Fibroblast of lung (primary cell): ENCODE results near the gene CEP41. TPM values are rescaled to one million over a fixed set of nuclear protein-coding genes. Genes with fewer than 3 reads are reported as not detected.
A peak's percentile ranks its signal among the peaks of the same experiment; 100 is the strongest.

Source experiments
- DNase-seq, 2 donors: peaks; one replicate each; pipeline versions ENCODE4 v3.0.0 to v3.0.0-alpha.2; 2010; ENCODE audit warnings: low read depth in 2 of 2
- H2AFZ ChIP-seq: 2 replicates; pipeline ENCODE4 v1.5.1; 2012; ENCODE audit warnings: low read length, control low read depth, inconsistent platforms
- H3K27ac ChIP-seq: 2 replicates; pipeline ENCODE4 v1.5.1; 2011; ENCODE audit warnings: low read length, control low read depth; ENCODE audit not compliant: insufficient read depth
- H3K27me3 ChIP-seq: 2 replicates; pipeline ENCODE4 v1.5.1; 2011; ENCODE audit warnings: mild to moderate bottlenecking, low read length; ENCODE audit not compliant: control insufficient read depth, insufficient read depth
- H3K36me3 ChIP-seq: 2 replicates; pipeline ENCODE4 v1.5.1; 2011; ENCODE audit warnings: low read length; ENCODE audit not compliant: control insufficient read depth, insufficient read depth
- H3K4me1 ChIP-seq: 2 replicates; pipeline ENCODE4 v1.5.1; 2011; ENCODE audit warnings: low read length; ENCODE audit not compliant: control insufficient read depth, insufficient read depth; ENCODE audit errors: extremely low read depth
- H3K4me2 ChIP-seq: 2 replicates; pipeline ENCODE4 v1.5.1; 2011; ENCODE audit warnings: low read length, control low read depth; ENCODE audit not compliant: insufficient read depth; ENCODE audit errors: extremely low read depth
- H3K4me3 ChIP-seq, 4 experiments: fragments of 200-600 bp in 1 of 4; sonication (generic) in 1 of 4; replicated peaks in 1 of 4; 2 replicates each; pipeline ENCODE4 v1.5.1; 2011 to 2016; ENCODE audit warnings: low read length in 4 of 4, low read depth in 3 of 4, mild to moderate bottlenecking in 3 of 4, control low read depth in 2 of 4, inconsistent platforms in 1 of 4, mixed read lengths in 1 of 4; ENCODE audit not compliant: insufficient read depth in 1 of 4; ENCODE audit errors: control extremely low read depth in 1 of 4
- H3K79me2 ChIP-seq: 2 replicates; pipeline ENCODE4 v1.5.1; 2012; ENCODE audit warnings: mild to moderate bottlenecking, low read length, inconsistent platforms; ENCODE audit not compliant: control insufficient read depth, insufficient read depth
- H3K9ac ChIP-seq: 2 replicates; pipeline ENCODE4 v1.5.1; 2011; ENCODE audit warnings: mild to moderate bottlenecking, low read length, control low read depth; ENCODE audit not compliant: insufficient read depth
- H3K9me3 ChIP-seq: 2 replicates; pipeline ENCODE4 v1.5.1; 2012; ENCODE audit warnings: low read depth, low read length; ENCODE audit not compliant: control insufficient read depth, insufficient read depth
- H4K20me1 ChIP-seq: 2 replicates; pipeline ENCODE4 v1.5.1; 2011; ENCODE audit warnings: low read length; ENCODE audit not compliant: control insufficient read depth, insufficient read depth; ENCODE audit errors: extremely low read depth
- CTCF ChIP-seq, 2 donors: IDR thresholded peaks in 1 of 2; conservative IDR thresholded peaks in 1 of 2; 1 replicate in 1 of 2; 2 replicates in 1 of 2; pipeline ENCODE4 v1.5.1; 2011 to 2012; ENCODE audit warnings: low read length in 2 of 2, control low read depth in 1 of 2, inconsistent platforms in 1 of 2, low read depth in 1 of 2, mild to moderate bottlenecking in 1 of 2
- EZH2 ChIP-seq: IDR thresholded peaks from 2 replicates; pipeline ENCODE4 v1.5.1; 2012; ENCODE audit warnings: low read length, control low read depth, mild to moderate bottlenecking; ENCODE audit errors: missing control alignments
- polyA plus RNA-seq, 2 donors: library from polyadenylated mRNA; depleted of rRNA in 1 of 2; stranded (reverse) in 1 of 2; unstranded in 1 of 2; fragments of >200 nt; gene quantifications; 2 replicates each; pipeline ENCODE4 v1.2.1, GENCODE V29; 2011 to 2012; ENCODE audit warnings: missing spikeins in 1 of 2
- total RNA-seq: library from RNA; depleted of rRNA; stranded (reverse); fragments of >200 nt; gene quantifications from 2 replicates; pipeline ENCODE4 v1.2.1, GENCODE V29; 2014

The CEP41 gene
- total and polyA plus RNA-seq, 2 donors (not counting 1 experiment from before 2014, with no cell fraction given), result 8.3 to 24.5 TPM

GRCh38 chr7:130420943-130421578 lies 19.8 kb downstream of the CEP41 start:
- peak in 1 of 2 donors; percentile 37 for DNase-seq
- no peaks in the 10 kb centered on the region for H4K20me1 ChIP-seq
- no peak overlapping the region for H3K4me3 ChIP-seq
- no peak overlapping the region for H2AFZ ChIP-seq
- H3K36me3 ChIP-seq, result no peaks in the 10 kb centered on the region
- no peak overlapping the region for H3K9ac ChIP-seq
- H3K4me2 ChIP-seq, result no peak overlapping the region
- no peak overlapping the region for H3K27ac ChIP-seq
- TF ChIP-seq EZH2, result no peak
- TF ChIP-seq CTCF (conservative IDR thresholded peaks at IDR 0.05 in 1 of 2, IDR thresholded peaks at IDR 0.05 in 1 of 2; ENCODE audit: low read depth in 1 of 2, low read length in 2 of 2), result no peak
- no peaks in the 10 kb centered on the region for H3K9me3 ChIP-seq
- H3K4me1 ChIP-seq, result peaks cover 3% of the 10 kb centered on the region
- no peaks in the 10 kb centered on the region for H3K27me3 ChIP-seq
- H3K79me2 ChIP-seq, result no peaks in the 10 kb centered on the region

GRCh38 chr7:130419658-130420057 lies 21.2 kb downstream of the CEP41 start:
- H4K20me1 ChIP-seq, result no peaks in the 10 kb centered on the region
- H3K4me1 ChIP-seq, result peaks cover 3% of the 10 kb centered on the region
- no peak overlapping the region for H3K4me2 ChIP-seq
- peak in 1 of 2 donors; percentile 75 for DNase-seq
- H2AFZ ChIP-seq, result no peak overlapping the region
- no peak overlapping the region for H3K4me3 ChIP-seq
- no peaks in the 10 kb centered on the region for H3K79me2 ChIP-seq
- H3K9ac ChIP-seq, result no peak overlapping the region
- no peak for TF ChIP-seq CTCF (conservative IDR thresholded peaks at IDR 0.05 in 1 of 2, IDR thresholded peaks at IDR 0.05 in 1 of 2; ENCODE audit: low read depth in 1 of 2, low read length in 2 of 2)
- TF ChIP-seq EZH2, result no peak
- H3K27ac ChIP-seq, result no peak overlapping the region
- H3K9me3 ChIP-seq, result no peaks in the 10 kb centered on the region
- H3K27me3 ChIP-seq, result no peaks in the 10 kb centered on the region
- H3K36me3 ChIP-seq, result no peaks in the 10 kb centered on the region

GRCh38 chr7:130418306-130418705 lies 22.5 kb downstream of the CEP41 start:
- TF ChIP-seq EZH2 (no peak), CTCF (conservative IDR thresholded peaks at IDR 0.05 in 1 of 2, IDR thresholded peaks at IDR 0.05 in 1 of 2; ENCODE audit: low read depth in 1 of 2, low read length in 2 of 2) (no peak)
- H3K9ac ChIP-seq, result no peak overlapping the region
- no peaks in the 10 kb centered on the region for H4K20me1 ChIP-seq

More at GRCh38 chr7:130418306-130418705, 22.5 kb downstream of the CEP41 start:
- Histone ChIP-seq H3K27ac (no peak overlapping the region), H3K9me3 (no peaks in the 10 kb centered on the region), H3K4me2 (no peak overlapping the region), H3K27me3 (no peaks in the 10 kb centered on the region), H3K79me2 (no peaks in the 10 kb centered on the region), H2AFZ (no peak overlapping the region), H3K4me1 (peaks cover under 1% of the 10 kb centered on the region), H3K36me3 (no peaks in the 10 kb centered on the region), H3K4me3 (no peak overlapping the region)
- peak in 1 of 2 donors; percentile 75 for DNase-seq
